ENCODE results near the gene DCLK1.

DNA sequence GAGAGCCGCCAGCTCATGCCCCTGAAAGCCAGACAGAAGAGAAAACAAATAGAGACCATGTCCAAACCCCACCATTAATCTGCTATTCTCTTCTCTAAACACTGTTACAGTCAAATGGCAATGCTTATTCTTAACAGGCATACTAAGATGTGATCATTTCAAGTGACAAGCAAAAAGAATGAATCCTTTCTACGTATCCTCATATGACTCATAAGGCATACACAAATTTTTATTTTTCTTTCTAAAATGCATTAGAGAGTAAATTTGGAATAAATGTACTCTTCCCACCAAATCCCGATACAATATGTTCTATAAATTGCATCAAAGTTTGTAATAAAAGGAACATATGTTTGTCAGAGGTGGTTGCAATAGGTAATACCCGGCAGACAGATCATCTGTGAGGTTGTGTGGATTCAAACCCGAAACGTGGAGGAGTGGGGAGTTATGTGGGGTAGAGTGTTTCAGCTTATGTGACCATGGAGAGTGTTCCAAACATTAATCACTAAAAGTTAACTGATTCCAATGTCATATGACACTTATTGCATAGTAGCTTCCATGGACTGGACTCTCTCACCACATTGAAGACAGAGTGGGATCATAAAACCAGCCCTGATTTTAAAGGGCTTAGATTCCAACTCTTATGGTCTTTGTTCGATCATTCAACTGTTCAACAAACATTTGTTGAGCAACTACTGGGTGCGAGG lies 213.1 kb downstream of the DCLK1 start:
- TF ChIP-seq, protein P1, sequence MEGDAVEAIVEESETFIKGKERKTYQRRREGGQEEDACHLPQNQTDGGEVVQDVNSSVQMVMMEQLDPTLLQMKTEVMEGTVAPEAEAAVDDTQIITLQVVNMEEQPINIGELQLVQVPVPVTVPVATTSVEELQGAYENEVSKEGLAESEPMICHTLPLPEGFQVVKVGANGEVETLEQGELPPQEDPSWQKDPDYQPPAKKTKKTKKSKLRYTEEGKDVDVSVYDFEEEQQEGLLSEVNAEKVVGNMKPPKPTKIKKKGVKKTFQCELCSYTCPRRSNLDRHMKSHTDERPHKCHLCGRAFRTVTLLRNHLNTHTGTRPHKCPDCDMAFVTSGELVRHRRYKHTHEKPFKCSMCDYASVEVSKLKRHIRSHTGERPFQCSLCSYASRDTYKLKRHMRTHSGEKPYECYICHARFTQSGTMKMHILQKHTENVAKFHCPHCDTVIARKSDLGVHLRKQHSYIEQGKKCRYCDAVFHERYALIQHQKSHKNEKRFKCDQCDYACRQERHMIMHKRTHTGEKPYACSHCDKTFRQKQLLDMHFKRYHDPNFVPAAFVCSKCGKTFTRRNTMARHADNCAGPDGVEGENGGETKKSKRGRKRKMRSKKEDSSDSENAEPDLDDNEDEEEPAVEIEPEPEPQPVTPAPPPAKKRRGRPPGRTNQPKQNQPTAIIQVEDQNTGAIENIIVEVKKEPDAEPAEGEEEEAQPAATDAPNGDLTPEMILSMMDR (IDR thresholded peaks at IDR 0.05) = no peak
- no peak for TF ChIP-seq POLR2A (IDR thresholded peaks at IDR 0.05)
- no peak for TF ChIP-seq POLR2AphosphoS5 (IDR thresholded peaks at IDR 0.05)
